NCI-H1092 (cell line): ENCODE data around the gene PRIM1.
"Not testable (repeated sequence)": the region's sequence is repeated elsewhere in the genome, so short reads cannot be mapped to it uniquely, and the experiment has no call there.

Experiments used
- DNase-seq: peaks from one replicate; lab custom pipeline; 2025; lab: John Stamatoyannopoulos, UW

PRIM1 gene

DNA sequence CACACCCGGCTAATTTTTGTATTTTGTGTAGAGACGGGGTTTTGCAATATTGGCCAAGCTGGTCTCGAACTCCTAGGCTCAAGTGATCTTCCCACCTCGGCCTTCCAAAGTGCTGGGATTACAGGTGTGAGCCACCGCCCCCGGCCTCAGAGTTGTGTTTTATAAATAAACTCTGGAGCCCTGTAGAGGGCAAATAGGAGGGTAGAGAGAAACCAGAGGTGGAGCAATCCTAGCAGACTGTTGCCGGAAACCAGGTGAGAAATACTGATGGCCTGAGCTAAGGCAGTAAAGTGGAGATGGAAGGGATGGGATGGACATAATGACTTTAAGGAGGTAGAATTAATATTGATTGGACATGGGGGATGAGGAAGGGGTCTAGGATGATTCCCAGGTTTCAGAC lies 8.3 kb upstream of the PRIM1 start:
- no peak for DNase-seq

DNA sequence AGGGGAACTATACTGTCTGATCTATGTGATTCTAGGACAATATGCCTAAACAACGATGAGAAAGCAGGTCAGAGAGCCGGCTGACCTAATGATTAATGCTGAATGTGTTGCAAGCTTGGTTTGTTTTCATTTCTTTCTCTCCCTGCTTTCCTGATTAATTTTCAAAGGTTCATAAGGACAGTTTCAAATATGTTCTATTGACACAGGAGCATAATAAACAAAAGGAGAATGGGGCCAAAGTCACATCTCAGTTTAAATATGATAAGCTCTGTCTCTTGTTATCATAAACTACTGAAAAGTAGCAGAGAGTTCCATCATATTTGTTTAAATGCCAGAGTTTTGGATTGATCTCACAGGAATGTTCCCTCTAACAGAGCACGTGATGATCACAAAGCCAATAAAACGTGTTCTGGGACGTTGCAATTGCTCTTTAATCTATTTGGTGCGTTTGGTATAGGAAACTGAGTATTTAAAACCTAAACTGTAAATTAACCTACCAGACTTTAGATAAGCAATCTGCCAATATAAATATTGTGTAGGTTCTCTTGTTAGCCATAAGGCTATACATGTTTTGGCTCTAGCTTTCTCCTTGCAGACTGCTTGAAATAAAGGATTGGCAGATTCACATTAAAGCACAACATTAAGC lies 7.3 kb upstream of the PRIM1 start:
- DNase-seq, result no peak

DNA sequence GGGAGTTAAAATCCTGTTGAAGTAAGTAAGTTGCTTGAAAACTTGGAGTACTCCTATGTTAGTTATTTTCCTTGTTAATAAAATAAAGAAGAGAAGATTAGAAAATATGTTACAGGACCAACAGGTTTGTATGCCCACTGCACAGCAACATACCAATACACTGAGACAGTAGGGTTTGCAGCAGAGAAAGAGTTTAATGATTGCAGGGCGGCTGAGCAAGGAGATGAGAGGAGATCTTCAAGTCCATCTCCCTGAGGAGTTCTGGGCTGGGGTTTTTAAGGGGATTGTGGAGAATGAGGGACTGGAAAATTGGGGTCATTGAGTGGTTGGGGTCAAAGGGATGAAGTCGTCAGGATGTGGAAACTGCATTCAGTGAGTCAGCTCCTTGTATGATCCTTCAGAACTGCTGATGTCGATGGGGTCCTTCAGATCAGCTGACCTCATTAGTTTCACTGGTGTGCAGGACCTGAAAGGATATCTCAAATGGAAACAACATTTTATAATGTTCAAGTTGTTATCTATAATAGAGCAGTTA lies 6.7 kb upstream of the PRIM1 start:
- DNase-seq, result no peak

GRCh38 chr12:56757971-56758370 lies 5.8 kb upstream of the PRIM1 start:
- DNase-seq, result not testable (repeated sequence)

GRCh38 chr12:56753566-56753965 lies 1.4 kb upstream of the PRIM1 start:
- DNase-seq, result no peak

DNA sequence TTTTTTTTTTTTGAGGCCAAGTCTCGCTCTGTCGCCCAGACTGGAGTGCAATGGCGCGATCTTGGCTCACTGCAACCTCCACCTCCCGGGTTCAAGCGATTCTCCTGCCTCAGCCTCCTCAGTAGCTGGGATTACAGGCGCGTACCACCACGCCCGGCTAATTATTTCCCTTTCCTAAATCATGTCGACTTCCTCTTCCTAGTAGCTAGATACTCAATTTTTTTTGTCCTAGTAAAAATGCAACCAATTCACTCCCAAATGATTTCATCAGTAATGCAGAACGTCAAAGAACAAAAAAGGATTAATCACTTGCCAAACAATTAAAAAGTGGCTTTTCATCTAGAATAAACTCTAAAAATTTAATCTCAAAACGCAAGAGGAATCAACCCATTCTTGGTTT lies 1.5 kb downstream of the PRIM1 start:
- DNase-seq, result not testable (repeated sequence)

DNA sequence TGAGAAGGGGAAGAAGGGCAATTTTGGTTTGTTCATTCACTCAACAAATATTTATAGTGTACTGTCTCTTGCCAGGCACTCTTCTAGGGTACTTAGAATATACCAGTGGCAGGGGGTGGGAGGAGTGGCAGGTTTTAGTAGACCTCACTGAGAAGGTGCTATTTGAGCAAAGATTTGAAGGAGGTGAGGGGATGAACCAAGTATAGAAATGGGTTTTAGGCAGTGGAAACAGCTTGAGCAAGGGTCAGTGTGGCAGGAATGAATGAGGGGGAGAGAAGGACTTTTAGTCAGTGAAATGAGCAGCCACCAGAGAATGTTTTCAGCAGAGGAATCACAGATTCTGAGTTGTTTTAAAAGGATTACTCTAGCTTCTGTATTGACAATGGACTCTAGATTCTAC lies 2.3 kb downstream of the PRIM1 start:
- DNase-seq, result no peak

- no peak for DNase-seq
These were observed 2.8 kb downstream of the PRIM1 start for GRCh38 chr12:56749359-56749758.

- no peak for DNase-seq
These were observed 23.8 kb downstream of the PRIM1 start for GRCh38 chr12:56728139-56728861.

DNA sequence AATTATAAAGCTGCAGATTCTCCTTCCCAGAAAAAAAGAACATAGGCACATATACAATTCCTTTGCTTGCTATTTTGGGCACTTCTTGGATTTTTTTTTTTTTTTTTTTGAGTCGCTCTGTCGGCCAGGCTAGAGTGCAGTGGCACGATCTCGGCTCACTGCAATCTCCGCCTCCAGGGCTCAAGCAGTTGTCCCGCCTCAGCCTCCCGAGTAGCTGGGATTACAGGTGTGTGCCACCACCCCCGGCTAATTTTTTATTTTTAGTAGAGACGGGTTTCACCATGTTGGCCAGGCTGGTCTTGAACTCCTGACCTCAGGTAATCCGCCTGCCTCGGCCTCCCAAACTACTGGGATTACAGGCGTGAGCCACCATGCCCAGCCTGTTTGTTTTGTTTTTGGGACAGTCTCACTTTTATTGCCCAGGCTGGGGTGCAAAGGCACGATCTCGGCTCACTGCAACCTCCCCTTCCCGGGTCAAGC lies 25.9 kb downstream of the PRIM1 start:
- not testable (repeated sequence) for DNase-seq

DNA sequence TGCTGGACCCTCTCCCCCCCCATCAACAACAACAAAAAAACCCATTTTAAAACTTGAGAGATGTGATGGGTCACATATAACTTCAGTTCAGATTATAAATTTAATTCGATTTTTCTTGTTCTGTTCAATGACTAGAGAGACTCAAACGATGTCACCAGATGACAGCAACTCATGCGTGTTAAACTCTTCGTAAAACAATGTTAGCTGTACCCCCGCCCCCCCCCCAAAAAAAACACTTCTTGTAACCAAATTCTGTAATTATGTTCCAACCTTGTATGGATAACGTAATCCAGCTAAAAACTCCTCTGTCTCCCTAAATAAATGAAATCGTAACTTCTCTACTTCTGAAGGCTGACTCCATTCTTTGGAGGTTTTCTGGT lies 26.4 kb downstream of the PRIM1 start:
- no peak for DNase-seq

DNA sequence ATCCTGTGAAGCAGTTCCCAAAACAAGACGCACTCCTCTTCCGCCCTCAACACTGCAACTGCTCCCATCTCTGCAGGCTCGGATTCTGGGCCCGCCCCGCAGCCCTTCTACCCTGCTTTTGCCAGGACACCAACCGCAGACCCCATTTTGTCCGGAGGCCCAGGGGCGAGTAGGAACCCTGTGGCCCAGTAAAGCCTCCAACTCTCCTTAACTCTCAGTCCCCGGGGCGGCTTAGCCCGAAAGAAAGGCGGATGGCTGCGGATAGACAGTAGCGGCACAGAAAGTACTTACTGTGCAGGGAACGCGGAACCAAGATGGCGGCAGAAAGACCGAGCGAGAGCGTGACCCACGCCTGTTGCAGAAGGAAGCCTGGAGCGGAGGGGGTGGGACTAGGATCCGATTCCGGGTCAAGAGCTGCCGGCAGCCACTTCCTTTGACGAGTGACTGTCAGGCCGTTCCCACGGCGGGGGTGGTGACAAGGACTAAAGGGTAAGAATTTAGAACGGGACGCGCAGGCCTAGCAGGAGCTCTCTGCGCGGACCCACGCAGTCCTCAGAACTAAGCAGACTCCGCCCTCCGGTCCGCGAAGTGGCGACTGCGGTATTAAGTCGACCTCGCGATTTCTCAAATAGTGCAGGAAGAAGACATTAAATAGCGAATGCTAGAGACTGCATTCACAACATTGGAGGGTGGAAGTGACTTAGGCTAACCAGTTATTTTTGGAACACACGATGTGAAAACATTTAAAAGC lies 27.0 kb downstream of the PRIM1 start, which contains the start of gene NACA:
Gene NACA (minus strand): TSS at position 328 of the 751 bp plus-strand sequence. CDS start 778 bp downstream, outside the sequence.
- peak; percentile 90 for DNase-seq

DNA sequence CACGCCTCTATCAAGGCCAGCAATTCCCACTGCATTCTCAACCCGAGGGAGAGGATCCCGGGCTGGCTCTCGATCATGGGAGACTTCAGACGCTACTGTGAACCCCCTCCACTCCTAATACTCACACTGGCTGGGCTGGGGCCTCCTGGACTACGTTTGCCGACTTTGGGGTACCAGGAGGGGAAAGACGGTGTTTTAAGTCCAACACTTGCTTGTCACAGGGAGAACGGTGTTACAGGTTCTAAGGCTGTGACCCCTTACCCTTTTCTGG lies 27.5 kb downstream of the PRIM1 start:
- no peak for DNase-seq

GRCh38 chr12:56723889-56724700 lies 28.0 kb downstream of the PRIM1 start:
- DNase-seq, result no peak

- DNase-seq, result no peak
These were observed 28.8 kb downstream of the PRIM1 start for GRCh38 chr12:56723352-56723751.

DNA sequence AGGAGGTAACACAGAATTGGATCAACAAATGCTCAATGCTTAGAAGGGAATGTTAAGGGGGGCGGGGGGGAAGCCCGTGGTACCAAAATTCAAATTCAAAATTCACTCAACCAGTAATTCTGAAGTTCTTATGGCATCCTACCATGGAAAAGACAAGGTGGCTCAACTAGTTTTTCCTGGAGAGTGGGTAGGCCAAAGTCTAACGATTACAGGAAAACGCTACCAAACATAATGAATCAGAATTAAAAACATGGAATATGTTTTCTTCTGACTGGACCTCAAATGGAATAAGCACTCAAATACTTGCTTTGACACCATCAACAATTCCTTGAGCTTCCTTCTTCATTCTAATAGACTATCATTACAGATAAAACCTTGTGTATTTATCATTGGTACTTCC lies 29.3 kb downstream of the PRIM1 start:
- no peak for DNase-seq

DNA sequence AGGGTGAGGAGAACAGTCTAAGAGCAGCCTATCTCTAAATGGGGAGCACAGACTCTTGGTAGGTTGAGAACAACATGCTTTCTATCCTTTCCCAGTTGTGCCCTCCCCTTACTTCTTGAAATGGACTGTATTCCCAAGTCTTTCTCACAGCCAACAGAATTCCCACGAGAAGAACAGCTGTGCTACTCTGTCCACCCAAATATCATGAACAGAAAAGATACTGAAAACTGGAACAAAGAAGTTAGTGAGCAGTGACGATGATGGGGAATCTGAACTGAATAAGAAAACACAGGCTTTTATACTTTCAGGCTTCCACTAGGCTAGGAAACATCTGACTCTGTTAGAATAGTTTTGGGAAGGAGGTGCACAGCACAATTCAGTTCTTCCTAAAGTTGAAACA lies 30.4 kb downstream of the PRIM1 start:
- no peak for DNase-seq

GRCh38 chr12:56721216-56721615 lies 30.9 kb downstream of the PRIM1 start:
- DNase-seq, result no peak

DNA sequence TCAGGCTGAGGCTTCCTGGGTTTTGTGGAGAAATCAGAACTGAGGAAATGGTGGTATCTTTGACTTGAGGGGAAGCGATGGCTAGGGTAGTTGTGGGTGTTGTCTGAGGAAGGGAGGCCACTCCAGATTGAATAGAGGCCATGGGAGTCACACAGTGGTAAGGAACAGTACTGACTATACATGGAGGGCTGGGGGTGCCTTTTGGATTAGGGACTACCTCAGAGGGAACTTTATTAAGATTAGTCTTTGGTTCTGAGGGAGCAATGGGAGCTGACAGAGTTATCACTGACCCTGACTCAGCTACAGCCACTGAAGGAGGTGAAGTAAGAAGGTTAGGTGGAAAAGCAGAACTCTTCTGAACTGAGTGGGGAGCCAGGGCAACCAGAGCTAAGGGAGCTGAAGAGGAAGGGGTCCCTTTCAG lies 31.4 kb downstream of the PRIM1 start:
- DNase-seq, result no peak

DNA sequence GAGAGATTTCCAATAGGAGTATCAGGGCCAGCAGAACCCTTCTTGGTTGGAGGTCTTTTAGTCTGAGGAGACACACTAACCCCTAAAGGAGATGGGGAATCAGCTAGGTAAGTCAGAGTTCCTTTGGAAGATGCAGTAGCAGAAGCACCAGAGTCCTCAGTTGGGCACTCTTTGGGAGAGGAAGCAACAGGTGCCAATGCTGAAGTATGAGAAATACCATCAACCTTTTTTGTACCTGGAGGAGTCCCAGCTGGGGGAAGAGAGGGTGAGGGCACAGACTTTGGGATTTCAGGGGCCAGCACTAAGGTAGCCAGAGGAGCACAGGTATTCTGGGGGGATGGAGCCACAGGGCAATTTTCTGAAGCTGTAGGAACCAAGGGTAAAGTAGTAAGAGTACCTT lies 33.1 kb downstream of the PRIM1 start:
- no peak for DNase-seq

GRCh38 chr12:56718636-56719035 lies 33.5 kb downstream of the PRIM1 start:
- no peak for DNase-seq

DNA sequence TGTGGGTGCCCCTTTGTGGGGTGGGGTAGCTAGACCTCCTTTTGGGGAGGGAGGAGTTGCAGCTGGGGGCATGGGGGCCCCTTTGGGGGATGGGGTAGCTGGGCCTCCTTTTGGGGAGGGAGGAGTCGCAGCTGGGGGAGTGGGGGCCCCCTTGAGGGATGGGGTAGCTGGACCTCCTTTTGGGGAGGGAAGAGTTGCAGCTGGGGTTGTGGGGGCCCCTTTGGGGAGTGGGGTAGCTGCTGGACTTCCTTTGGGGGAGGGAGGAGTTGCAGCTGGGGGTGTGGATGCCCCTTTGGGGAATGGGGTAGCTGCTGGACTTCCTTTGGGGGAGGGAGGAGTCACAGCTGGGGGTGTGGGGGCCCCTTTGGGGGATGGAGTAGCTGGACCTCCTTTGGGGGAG lies 34.0 kb downstream of the PRIM1 start:
- DNase-seq, result no peak
